Measurements from ENCODE around the gene HSPB8. TPM values are rescaled to one million over a fixed set of nuclear protein-coding genes. Genes with fewer than 3 reads are reported as not detected.

Gene HSPB8
- polyA plus RNA-seq, 2 of the 4 experiments (the other 2 are of a cell fraction): 7.8 to 9.6 TPM

DNA sequence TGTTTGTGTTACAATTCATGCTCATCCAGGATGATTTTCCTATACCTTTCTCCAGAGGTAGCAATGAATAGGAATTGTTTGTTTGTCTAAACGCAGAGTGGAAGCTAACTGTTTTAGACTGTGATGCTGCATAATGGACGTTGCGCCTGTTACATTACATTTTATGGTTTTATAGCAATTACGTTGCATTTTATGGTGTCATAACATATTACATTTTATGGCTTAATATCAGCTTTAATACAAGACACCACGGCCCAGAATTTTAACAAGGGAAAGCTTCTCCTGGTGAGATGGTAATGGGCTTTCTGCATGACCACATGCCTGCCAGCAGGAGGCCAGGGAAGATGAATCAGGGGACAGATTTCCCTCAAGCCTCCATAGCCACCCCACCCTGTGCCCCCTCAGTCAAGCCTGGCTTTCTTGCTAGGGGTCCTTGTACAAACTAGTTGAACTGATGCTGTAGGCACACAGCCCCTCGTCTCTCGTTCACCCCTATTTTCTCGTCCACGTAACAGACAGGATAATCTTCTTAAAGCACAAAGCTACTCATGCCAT is 56.5 kb downstream of the HSPB8 start:
- peak in 1 of 2 experiments; percentile 79; a peak in 3 of 6 replicates for ATAC-seq

GRCh38 chr12:119236372-119236771 is 57.6 kb downstream of the HSPB8 start:
- DNase-seq (ENCODE audit: low read depth in 1 of 2, low spot score in 1 of 2): no peak
- no peaks in the 10 kb centered on the region for H3K4me1 ChIP-seq
- ChIA-PET CTCF (no interaction called here), POLR2A (no interaction called here)
- no peak overlapping the region for H3K4me3 ChIP-seq
- no peak for ATAC-seq
- TF ChIP-seq, protein P1, sequence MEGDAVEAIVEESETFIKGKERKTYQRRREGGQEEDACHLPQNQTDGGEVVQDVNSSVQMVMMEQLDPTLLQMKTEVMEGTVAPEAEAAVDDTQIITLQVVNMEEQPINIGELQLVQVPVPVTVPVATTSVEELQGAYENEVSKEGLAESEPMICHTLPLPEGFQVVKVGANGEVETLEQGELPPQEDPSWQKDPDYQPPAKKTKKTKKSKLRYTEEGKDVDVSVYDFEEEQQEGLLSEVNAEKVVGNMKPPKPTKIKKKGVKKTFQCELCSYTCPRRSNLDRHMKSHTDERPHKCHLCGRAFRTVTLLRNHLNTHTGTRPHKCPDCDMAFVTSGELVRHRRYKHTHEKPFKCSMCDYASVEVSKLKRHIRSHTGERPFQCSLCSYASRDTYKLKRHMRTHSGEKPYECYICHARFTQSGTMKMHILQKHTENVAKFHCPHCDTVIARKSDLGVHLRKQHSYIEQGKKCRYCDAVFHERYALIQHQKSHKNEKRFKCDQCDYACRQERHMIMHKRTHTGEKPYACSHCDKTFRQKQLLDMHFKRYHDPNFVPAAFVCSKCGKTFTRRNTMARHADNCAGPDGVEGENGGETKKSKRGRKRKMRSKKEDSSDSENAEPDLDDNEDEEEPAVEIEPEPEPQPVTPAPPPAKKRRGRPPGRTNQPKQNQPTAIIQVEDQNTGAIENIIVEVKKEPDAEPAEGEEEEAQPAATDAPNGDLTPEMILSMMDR (IDR thresholded peaks at IDR 0.05): no peak
- no peak for TF ChIP-seq RAD21 (conservative IDR thresholded peaks at IDR 0.05 in 1 of 2, IDR thresholded peaks at IDR 0.05 in 1 of 2)
- no peak for TF ChIP-seq HOXB13 (CRISPR knock-in tag; IDR thresholded peaks at IDR 0.05; ENCODE audit: low read depth)
- no peak for TF ChIP-seq FOSL2 (IDR thresholded peaks at IDR 0.05)
- TF ChIP-seq FOSL2 (CRISPR knock-in tag; IDR thresholded peaks at IDR 0.05): no peak
- no peak for TF ChIP-seq ZC3H11A (IDR thresholded peaks at IDR 0.05)
- no peak for TF ChIP-seq BHLHE40 (IDR thresholded peaks at IDR 0.05; ENCODE audit: low read depth, low read length)
- no peak for TF ChIP-seq MAZ (IDR thresholded peaks at IDR 0.05; ENCODE audit: borderline replicate concordance, low read depth, low read length)
- no peak for TF ChIP-seq SREBF2 (IDR thresholded peaks at IDR 0.05)
- no peak for TF ChIP-seq EHF (CRISPR knock-in tag; IDR thresholded peaks at IDR 0.05)
- TF ChIP-seq RNF2 (IDR thresholded peaks at IDR 0.05; ENCODE audit: borderline replicate concordance, low read depth): no peak
- H3K9me3 ChIP-seq: no peaks in the 10 kb centered on the region
- no peak overlapping the region for H3K4me2 ChIP-seq
- H3K27ac ChIP-seq: no peak overlapping the region
- FAIRE-seq: no peak

More for the DNA sequence above, 56.5 kb downstream of the HSPB8 start:
- Histone ChIP-seq H3K9me3 (no peaks in the 10 kb centered on the region), H3K4me2 (no peak overlapping the region), H3K4me3 (no peak overlapping the region), H3K27ac (no peak overlapping the region), H3K4me1 (no peaks in the 10 kb centered on the region)
- CTCF ChIA-PET: interaction anchor here (1.4 kb wide), 1 partner anchor 16 kb away, joined by 3 read pairs; no protein-coding TSS in a partner anchor
- DNase-seq (ENCODE audit: low read depth in 1 of 2, low spot score in 1 of 2) (peak in 1 of 2 experiments; percentile 12), FAIRE-seq (no peak)
- TF ChIP-seq NPAS2 (CRISPR knock-in tag; IDR thresholded peaks at IDR 0.05; ENCODE audit: borderline replicate concordance): no peak
- TF ChIP-seq HES2 (IDR thresholded peaks at IDR 0.05): no peak
- TF ChIP-seq RFX5 (IDR thresholded peaks at IDR 0.05): no peak
- TF ChIP-seq RCOR1 (IDR thresholded peaks at IDR 0.05; ENCODE audit: low read depth, low read length): no peak
- no peak for TF ChIP-seq TFCP2L1 (CRISPR knock-in tag; IDR thresholded peaks at IDR 0.05)
- TF ChIP-seq RAD21 (conservative IDR thresholded peaks at IDR 0.05 in 1 of 2, IDR thresholded peaks at IDR 0.05 in 1 of 2): no peak
- no peak for TF ChIP-seq CBX8 (IDR thresholded peaks at IDR 0.05)
- TF ChIP-seq ESRRA (IDR thresholded peaks at IDR 0.05; ENCODE audit: borderline replicate concordance, low read length): no peak
- TF ChIP-seq CHD2 (IDR thresholded peaks at IDR 0.05; ENCODE audit: low read length, partially characterized antibody): no peak
- TF ChIP-seq FOXS1 (CRISPR knock-in tag; IDR thresholded peaks at IDR 0.05): no peak
- no peak for TF ChIP-seq HEYL (CRISPR knock-in tag; IDR thresholded peaks at IDR 0.05)
- TF ChIP-seq, protein P2, sequence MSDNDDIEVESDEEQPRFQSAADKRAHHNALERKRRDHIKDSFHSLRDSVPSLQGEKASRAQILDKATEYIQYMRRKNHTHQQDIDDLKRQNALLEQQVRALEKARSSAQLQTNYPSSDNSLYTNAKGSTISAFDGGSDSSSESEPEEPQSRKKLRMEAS (IDR thresholded peaks at IDR 0.05): no peak
- no peak for TF ChIP-seq ZSCAN20 (CRISPR knock-in tag; IDR thresholded peaks at IDR 0.05)
- no peak for TF ChIP-seq ZC3H11A (IDR thresholded peaks at IDR 0.05)
- TF ChIP-seq FOSL2 (IDR thresholded peaks at IDR 0.05): no peak
- TF ChIP-seq FOSL2 (CRISPR knock-in tag; IDR thresholded peaks at IDR 0.05): no peak
- TF ChIP-seq POLR2A (IDR thresholded peaks at IDR 0.05; ENCODE audit: low read length): no peak
- TF ChIP-seq HOXB13 (CRISPR knock-in tag; IDR thresholded peaks at IDR 0.05; ENCODE audit: low read depth): no peak
- TF ChIP-seq HMGXB4 (CRISPR knock-in tag; IDR thresholded peaks at IDR 0.05; ENCODE audit: borderline replicate concordance): no peak
- WGBS (ENCODE audit: missing lambda C conversion rate): 27% methylated on average over 9 of the region's 9 CpGs
- POLR2A ChIA-PET: no interaction called here

All from A549 (cell line).